Measurements from ENCODE around the gene PRKAG2.

Gene PRKAG2

DNA sequence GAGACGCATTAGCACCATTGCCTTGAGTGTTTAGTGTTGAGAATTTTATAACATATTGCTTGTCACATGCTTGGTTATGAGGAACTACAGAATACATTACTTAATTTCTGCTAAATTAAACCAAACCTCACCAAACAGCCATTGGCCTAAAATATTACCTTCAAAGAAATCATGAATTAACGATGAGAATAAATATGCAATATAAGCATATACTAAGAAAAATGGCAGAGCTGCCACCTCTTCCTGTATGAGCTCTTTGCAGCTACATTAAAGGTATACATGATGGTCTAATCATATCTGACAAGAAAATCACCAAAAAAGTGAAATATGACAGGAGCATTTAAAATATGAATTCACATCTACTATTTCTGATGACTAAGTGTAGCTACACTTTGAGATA is 352.1 kb downstream of the PRKAG2 start:
- Histone ChIP-seq H2BK15ac (ENCODE audit: low read length) (no peak overlapping the region), H2BK5ac (ENCODE audit: low read length) (no peak overlapping the region)

DNA sequence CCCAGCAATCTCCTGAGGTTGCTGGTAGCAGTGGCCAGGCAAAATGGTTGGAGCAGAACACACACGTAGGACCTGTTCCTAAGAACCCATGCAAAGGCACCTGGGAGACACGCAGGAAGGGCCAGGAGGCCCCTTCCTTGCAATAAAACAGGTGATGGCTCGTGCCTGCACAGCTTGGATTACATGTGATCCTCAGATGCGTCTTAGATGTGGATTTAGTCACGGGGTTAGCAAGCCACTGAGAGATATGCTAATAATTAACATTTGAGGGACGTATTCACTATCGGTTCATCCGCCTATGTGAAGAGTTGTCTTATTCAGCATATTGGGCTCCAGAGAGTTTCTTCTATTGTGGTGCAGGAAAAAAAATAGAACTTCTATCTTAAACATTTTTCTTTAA is 352.6 kb downstream of the PRKAG2 start:
- Histone ChIP-seq H3K14ac (ENCODE audit: low read length) (no peak overlapping the region), H3K4me2 (ENCODE audit: insufficient read depth, low read length, poor library complexity, severe bottlenecking) (no peak overlapping the region), H4K91ac (ENCODE audit: low read depth, low read length, poor library complexity) (no peak overlapping the region), H3K18ac (ENCODE audit: low read length) (no peak overlapping the region), H3K23ac (ENCODE audit: low read depth, low read length, poor library complexity) (no peak overlapping the region), H3K36me3 (replicated peaks in 1 of 2; ENCODE audit: control insufficient read depth in 2 of 2, insufficient read depth in 2 of 2, low read length in 2 of 2) (no peaks in the 10 kb centered on the region), H3K4me1 (ENCODE audit: control insufficient read depth in 2 of 2, insufficient read depth in 1 of 2, low read depth in 1 of 2, low read length in 2 of 2) (peaks cover 0 to 2% of the 10 kb centered on the region in 2 donors), H2BK15ac (ENCODE audit: low read length) (no peak overlapping the region), H3K79me1 (ENCODE audit: low read depth, low read length) (no peaks in the 10 kb centered on the region), H2BK12ac (ENCODE audit: low read length) (no peak overlapping the region), H3K4ac (ENCODE audit: low read length) (no peak overlapping the region), H4K8ac (ENCODE audit: low read depth, low read length) (no peak overlapping the region), H3K9ac (ENCODE audit: low read depth, low read length, poor library complexity) (no peak overlapping the region), H3K27ac (replicated peaks; ENCODE audit: low read length) (no peak overlapping the region), H2BK5ac (ENCODE audit: low read length) (no peak overlapping the region), H2AK5ac (ENCODE audit: low read depth, low read length) (no peak overlapping the region), H2AFZ (ENCODE audit: low read length) (no peak overlapping the region), H2BK120ac (ENCODE audit: low read depth, low read length) (no peak overlapping the region), H3K27me3 (ENCODE audit: control insufficient read depth in 3 of 3, insufficient read depth in 3 of 3, low read depth in 1 of 3, low read length in 3 of 3) (no peaks in the 10 kb centered on the region), H3K4me3 (ENCODE audit: low read length in 2 of 2) (no peak overlapping the region), H3K9me3 (replicated peaks in 1 of 2; ENCODE audit: control insufficient read depth in 2 of 2, insufficient read depth in 1 of 2, low read depth in 1 of 2, low read length in 2 of 2) (peaks cover 2 to 6% of the 10 kb centered on the region in 2 donors)
- DNase-seq (ENCODE audit: low spot score): no peak
- WGBS, 2 donors (ENCODE audit: extremely low coverage in 2 of 2, insufficient read length in 2 of 2, insufficient replicate concordance in 1 of 2): no CpG with 5 or more reads among the region's 8 CpGs

More for the DNA sequence above, 352.1 kb downstream of the PRKAG2 start:
- H3K14ac ChIP-seq (ENCODE audit: low read length): no peak overlapping the region
- H3K79me1 ChIP-seq (ENCODE audit: low read depth, low read length): no peaks in the 10 kb centered on the region
- no peak overlapping the region for H4K91ac ChIP-seq (ENCODE audit: low read depth, low read length, poor library complexity)
- no peak overlapping the region for H2BK120ac ChIP-seq (ENCODE audit: low read depth, low read length)
- no peak overlapping the region for H3K27ac ChIP-seq (replicated peaks; ENCODE audit: low read length)
- H3K4ac ChIP-seq (ENCODE audit: low read length): no peak overlapping the region
- no peak overlapping the region for H3K4me2 ChIP-seq (ENCODE audit: insufficient read depth, low read length, poor library complexity, severe bottlenecking)
- no CpG with 5 or more reads among the region's 2 CpGs for WGBS, 2 donors (ENCODE audit: extremely low coverage in 2 of 2, insufficient read length in 2 of 2, insufficient replicate concordance in 1 of 2)
- H3K9ac ChIP-seq (ENCODE audit: low read depth, low read length, poor library complexity): no peak overlapping the region
- H3K36me3 ChIP-seq (replicated peaks in 1 of 2; ENCODE audit: control insufficient read depth in 2 of 2, insufficient read depth in 2 of 2, low read length in 2 of 2): no peaks in the 10 kb centered on the region
- H3K27me3 ChIP-seq (ENCODE audit: control insufficient read depth in 3 of 3, insufficient read depth in 3 of 3, low read depth in 1 of 3, low read length in 3 of 3): no peaks in the 10 kb centered on the region
- H2AFZ ChIP-seq (ENCODE audit: low read length): no peak overlapping the region
- no peak overlapping the region for H3K23ac ChIP-seq (ENCODE audit: low read depth, low read length, poor library complexity)
- no peak for DNase-seq (ENCODE audit: low spot score)
- H3K4me3 ChIP-seq (ENCODE audit: low read length in 2 of 2): no peak overlapping the region
- no peak overlapping the region for H4K8ac ChIP-seq (ENCODE audit: low read depth, low read length)
- H3K9me3 ChIP-seq (replicated peaks in 1 of 2; ENCODE audit: control insufficient read depth in 2 of 2, insufficient read depth in 1 of 2, low read depth in 1 of 2, low read length in 2 of 2): peaks cover 2 to 6% of the 10 kb centered on the region in 2 donors
- H2BK12ac ChIP-seq (ENCODE audit: low read length): no peak overlapping the region
- peaks cover 0 to 2% of the 10 kb centered on the region in 2 donors for H3K4me1 ChIP-seq (ENCODE audit: control insufficient read depth in 2 of 2, insufficient read depth in 1 of 2, low read depth in 1 of 2, low read length in 2 of 2)
- H3K18ac ChIP-seq (ENCODE audit: low read length): no peak overlapping the region
- no peak overlapping the region for H2AK5ac ChIP-seq (ENCODE audit: low read depth, low read length)

DNA sequence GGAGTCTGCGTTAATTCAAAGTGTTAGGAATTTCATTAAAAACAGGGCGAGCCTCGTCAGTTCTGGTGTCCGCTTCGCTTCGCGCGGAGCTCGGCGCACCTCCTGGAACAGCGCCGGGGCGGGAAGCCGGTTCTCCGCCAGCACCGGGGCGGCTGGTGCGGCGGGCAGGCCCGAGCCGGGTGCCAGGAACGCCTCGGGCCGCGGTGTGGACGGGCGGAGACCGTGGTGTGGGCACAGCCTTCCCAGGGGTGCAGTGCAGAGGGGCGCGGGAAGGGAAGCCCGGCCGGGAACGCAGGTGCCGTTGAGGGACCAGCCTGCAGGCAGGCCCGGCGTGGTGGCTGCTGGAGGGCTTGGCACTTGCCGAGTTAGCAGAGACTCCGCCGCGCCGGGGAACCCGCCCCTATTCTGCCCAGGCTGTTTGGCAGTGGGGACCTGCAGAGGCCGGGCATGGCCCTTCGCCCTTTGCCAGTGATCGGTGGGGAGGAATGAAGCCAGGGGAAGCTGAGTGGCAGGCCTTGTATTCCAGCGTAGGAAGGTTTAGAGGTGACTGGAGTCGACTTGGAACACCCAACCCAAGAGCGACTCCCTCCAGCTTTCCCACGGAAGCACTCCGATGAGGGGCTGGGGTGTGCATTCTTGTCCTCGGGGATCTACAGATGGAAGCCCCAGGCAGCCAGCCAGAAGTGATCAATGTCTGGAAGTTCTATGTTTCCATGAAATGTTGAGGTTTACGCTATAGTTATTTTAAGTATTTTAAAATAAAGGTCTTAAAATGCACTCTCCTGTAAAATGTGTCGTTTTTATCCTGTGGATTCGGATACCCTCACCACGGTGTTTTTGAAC is 356.3 kb downstream of the PRKAG2 start:
- Histone ChIP-seq H3K4me2 (ENCODE audit: insufficient read depth, low read length, poor library complexity, severe bottlenecking) (peak overlapping the region; percentile 31), H2BK15ac (ENCODE audit: low read length) (peak overlapping the region; percentile 97), H3K14ac (ENCODE audit: low read length) (peak overlapping the region; percentile 78), H2AK5ac (ENCODE audit: low read depth, low read length) (peak overlapping the region; percentile 99), H4K8ac (ENCODE audit: low read depth, low read length) (no peak overlapping the region), H2AFZ (ENCODE audit: low read length) (peak overlapping the region; percentile 95), H3K36me3 (replicated peaks in 1 of 2; ENCODE audit: control insufficient read depth in 2 of 2, insufficient read depth in 2 of 2, low read length in 2 of 2) (peaks cover 0 to 13% of the 10 kb centered on the region in 2 donors), H3K9me3 (replicated peaks in 1 of 2; ENCODE audit: control insufficient read depth in 2 of 2, insufficient read depth in 1 of 2, low read depth in 1 of 2, low read length in 2 of 2) (peaks cover 2 to 11% of the 10 kb centered on the region in 2 donors), H3K27ac (replicated peaks; ENCODE audit: low read length) (peak overlapping the region; percentile 91), H3K18ac (ENCODE audit: low read length) (peak overlapping the region; percentile 92), H3K4me1 (ENCODE audit: control insufficient read depth in 2 of 2, insufficient read depth in 1 of 2, low read depth in 1 of 2, low read length in 2 of 2) (peaks cover 2 to 8% of the 10 kb centered on the region in 2 donors), H3K23ac (ENCODE audit: low read depth, low read length, poor library complexity) (peak overlapping the region; percentile 37), H2BK120ac (ENCODE audit: low read depth, low read length) (peak overlapping the region; percentile 94), H2BK12ac (ENCODE audit: low read length) (peak overlapping the region; percentile 81), H4K91ac (ENCODE audit: low read depth, low read length, poor library complexity) (peak overlapping the region; percentile 86), H3K4ac (ENCODE audit: low read length) (peak overlapping the region; percentile 91), H3K27me3 (ENCODE audit: control insufficient read depth in 3 of 3, insufficient read depth in 3 of 3, low read depth in 1 of 3, low read length in 3 of 3) (no peaks in the 10 kb centered on the region), H3K79me1 (ENCODE audit: low read depth, low read length) (no peaks in the 10 kb centered on the region), H3K9ac (ENCODE audit: low read depth, low read length, poor library complexity) (peak overlapping the region; percentile 34), H3K4me3 (ENCODE audit: low read length in 2 of 2) (peak overlapping the region; percentile 12 to 43), H2BK5ac (ENCODE audit: low read length) (peak overlapping the region; percentile 92)
- no CpG with 5 or more reads among the region's 55 CpGs for WGBS, 2 donors (ENCODE audit: extremely low coverage in 2 of 2, insufficient read length in 2 of 2, insufficient replicate concordance in 1 of 2)
- no peak for DNase-seq (ENCODE audit: low spot score)

DNA sequence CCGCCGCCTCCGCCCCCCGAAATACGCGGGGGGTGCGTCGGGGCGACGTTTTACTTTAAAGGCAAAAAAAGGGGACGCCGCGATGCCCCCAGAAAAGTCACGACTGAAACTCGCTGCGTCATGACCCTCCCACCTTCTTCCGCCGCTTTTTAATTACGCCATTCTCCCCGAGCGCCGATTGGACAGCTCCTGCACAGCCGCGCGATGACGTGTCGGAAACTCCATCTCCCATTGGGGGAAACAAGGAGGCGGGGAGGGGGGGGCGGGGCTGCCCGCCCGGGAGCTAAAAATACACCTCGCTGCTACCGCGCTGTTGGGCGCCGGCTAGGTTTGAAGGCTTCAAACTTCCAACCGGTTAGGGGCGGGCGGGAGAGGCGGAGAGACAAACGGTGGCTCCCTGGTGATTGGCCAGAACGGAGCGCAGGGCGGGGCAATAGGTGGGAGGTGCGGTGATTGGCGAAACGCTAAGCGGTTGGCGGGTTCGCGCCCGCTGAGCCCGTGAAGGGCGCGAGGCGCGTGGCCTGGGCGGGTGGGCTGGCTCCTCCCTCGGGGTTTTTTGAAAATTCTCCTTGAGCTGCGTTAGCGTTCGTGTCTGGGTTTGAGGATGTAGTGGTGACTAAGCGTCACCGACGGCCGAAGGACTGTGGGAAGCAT is 357.0 kb downstream of the PRKAG2 start, which contains the start of gene RHEB:
RHEB (minus strand) TSS at position 131 of the 654 bp plus-strand sequence. CDS start 384 bp downstream, outside the sequence.
- peak within 1 kb of the TSS; percentile 99 for H2AK5ac ChIP-seq (ENCODE audit: low read depth, low read length)

More for the DNA sequence above, 357.0 kb downstream of the PRKAG2 start, which contains the start of gene RHEB:
- H3K14ac ChIP-seq (ENCODE audit: low read length): peak within 1 kb of the TSS; percentile 78
- peaks cover 2 to 8% of the 10 kb centered on the region in 2 donors for H3K4me1 ChIP-seq (ENCODE audit: control insufficient read depth in 2 of 2, insufficient read depth in 1 of 2, low read depth in 1 of 2, low read length in 2 of 2)
- peak within 1 kb of the TSS; percentile 95 for H2AFZ ChIP-seq (ENCODE audit: low read length)
- H2BK5ac ChIP-seq (ENCODE audit: low read length): peak within 1 kb of the TSS; percentile 92
- H3K9ac ChIP-seq (ENCODE audit: low read depth, low read length, poor library complexity): peak within 1 kb of the TSS; percentile 92
- H3K4ac ChIP-seq (ENCODE audit: low read length): peak within 1 kb of the TSS; percentile 91
- no peaks in the 10 kb centered on the region for H3K27me3 ChIP-seq (ENCODE audit: control insufficient read depth in 3 of 3, insufficient read depth in 3 of 3, low read depth in 1 of 3, low read length in 3 of 3)
- peak within 1 kb of the TSS; percentile 94 for H2BK120ac ChIP-seq (ENCODE audit: low read depth, low read length)
- peak within 1 kb of the TSS; percentile 87 for H3K4me2 ChIP-seq (ENCODE audit: insufficient read depth, low read length, poor library complexity, severe bottlenecking)
- H3K79me1 ChIP-seq (ENCODE audit: low read depth, low read length): no peaks in the 10 kb centered on the region
- no peak within 1 kb of the TSS for H4K8ac ChIP-seq (ENCODE audit: low read depth, low read length)
- H2BK15ac ChIP-seq (ENCODE audit: low read length): peak within 1 kb of the TSS; percentile 97
- peaks cover 2 to 17% of the 10 kb centered on the region in 2 donors for H3K9me3 ChIP-seq (replicated peaks in 1 of 2; ENCODE audit: control insufficient read depth in 2 of 2, insufficient read depth in 1 of 2, low read depth in 1 of 2, low read length in 2 of 2)
- peak within 1 kb of the TSS; percentile 77 to 95 for H3K4me3 ChIP-seq (ENCODE audit: low read length in 2 of 2)
- peak; percentile 99 for DNase-seq (ENCODE audit: low spot score)
- H3K23ac ChIP-seq (ENCODE audit: low read depth, low read length, poor library complexity): peak within 1 kb of the TSS; percentile 70
- H2BK12ac ChIP-seq (ENCODE audit: low read length): peak within 1 kb of the TSS; percentile 81
- H3K36me3 ChIP-seq (replicated peaks in 1 of 2; ENCODE audit: control insufficient read depth in 2 of 2, insufficient read depth in 2 of 2, low read length in 2 of 2): peaks cover 0 to 17% of the 10 kb centered on the region in 2 donors
- peak within 1 kb of the TSS; percentile 86 for H4K91ac ChIP-seq (ENCODE audit: low read depth, low read length, poor library complexity)
- H3K18ac ChIP-seq (ENCODE audit: low read length): peak within 1 kb of the TSS; percentile 97
- H3K27ac ChIP-seq (replicated peaks; ENCODE audit: low read length): peak within 1 kb of the TSS; percentile 91
- no CpG with 5 or more reads among the region's 66 CpGs for WGBS, 2 donors (ENCODE audit: extremely low coverage in 2 of 2, insufficient read length in 2 of 2, insufficient replicate concordance in 1 of 2)
